NCI-H1694 (cell line): ENCODE results near the gene CDH8.

Source experiments
- DNase-seq: peaks from one replicate; lab custom pipeline; 2025; lab: John Stamatoyannopoulos, UW

CDH8 gene

GRCh38 chr16:62029947-62030346 lies 6.3 kb downstream of the CDH8 start:
- DNase-seq, result no peak

DNA sequence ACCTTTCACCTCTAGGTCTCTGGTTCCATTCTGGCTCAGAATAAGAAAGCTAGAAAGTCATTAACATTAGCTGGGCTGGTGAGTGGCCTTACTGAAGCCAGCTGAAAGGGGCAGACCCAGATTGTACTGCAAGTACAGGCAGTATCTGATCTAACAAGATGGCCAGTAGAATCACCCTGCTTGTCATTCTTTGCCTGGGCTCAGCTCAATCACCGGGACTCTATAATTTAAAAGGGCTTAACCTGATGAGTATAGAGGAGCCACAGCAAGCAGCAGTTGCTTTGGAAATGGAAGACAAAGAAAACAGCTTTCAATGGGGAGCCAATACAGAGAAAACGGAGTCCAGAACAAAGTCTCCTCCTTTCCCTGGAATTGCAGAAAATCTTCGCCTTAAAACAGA lies 13.6 kb downstream of the CDH8 start:
- DNase-seq, result no peak

- DNase-seq, result no peak
Observed at GRCh38 chr16:62021161-62021581, 15.1 kb downstream of the CDH8 start.

- no peak for DNase-seq
Observed at GRCh38 chr16:62020681-62021080, 15.6 kb downstream of the CDH8 start.

DNA sequence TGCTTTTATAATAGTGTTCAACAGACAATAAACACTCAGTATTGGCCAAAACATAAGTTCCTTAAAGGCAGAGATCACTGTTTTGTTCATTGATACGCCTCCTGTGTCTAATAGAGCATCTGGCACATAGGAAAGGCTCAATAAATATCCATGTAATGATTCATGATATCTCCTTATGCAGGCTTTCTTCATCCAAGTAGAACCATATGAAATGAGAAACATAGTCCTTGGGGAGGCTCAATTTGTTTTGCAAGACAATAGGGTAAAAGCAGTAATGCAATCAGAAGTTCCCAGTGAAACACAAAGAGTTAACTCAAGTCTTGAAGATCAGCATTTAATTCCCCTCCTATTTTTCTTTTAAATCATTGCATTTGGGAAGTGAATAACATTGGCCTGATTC lies 16.4 kb downstream of the CDH8 start:
- DNase-seq, result no peak

DNA sequence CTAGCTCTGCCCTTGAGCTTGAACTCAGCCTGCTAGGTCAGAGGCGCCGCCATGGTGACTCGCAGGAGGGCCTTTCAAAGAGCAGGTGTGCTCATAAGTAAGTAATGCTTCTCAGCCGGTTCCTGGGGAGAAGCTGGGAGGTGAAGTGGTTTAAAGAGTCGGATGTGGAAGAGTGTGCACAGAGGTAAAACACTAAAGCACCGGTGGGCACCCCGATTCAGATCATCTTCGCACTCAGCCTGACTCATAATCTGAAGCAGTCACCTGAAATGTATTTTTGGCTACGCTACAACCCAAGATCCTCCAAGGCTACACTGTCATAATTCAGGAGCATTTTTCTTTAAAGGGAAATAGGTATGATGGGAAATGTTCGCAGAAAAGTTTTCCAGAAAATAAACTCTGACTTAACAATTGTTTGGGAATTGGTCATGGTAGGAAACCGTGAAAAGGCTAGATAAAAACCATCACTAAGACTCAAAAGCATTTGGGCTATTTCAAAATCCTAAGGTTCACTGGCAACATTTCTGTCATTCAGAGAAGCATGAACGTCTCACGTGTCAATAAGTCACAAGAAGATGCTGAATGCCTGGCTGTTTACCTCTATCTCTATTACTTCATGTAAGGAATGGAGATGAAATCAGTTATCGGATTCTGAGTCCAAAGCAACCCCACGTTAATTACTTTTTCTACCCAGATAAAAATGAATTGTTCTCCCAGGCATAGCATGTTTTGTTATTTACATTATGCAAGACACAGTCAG lies 17.8 kb downstream of the CDH8 start:
- DNase-seq, result no peak

DNA sequence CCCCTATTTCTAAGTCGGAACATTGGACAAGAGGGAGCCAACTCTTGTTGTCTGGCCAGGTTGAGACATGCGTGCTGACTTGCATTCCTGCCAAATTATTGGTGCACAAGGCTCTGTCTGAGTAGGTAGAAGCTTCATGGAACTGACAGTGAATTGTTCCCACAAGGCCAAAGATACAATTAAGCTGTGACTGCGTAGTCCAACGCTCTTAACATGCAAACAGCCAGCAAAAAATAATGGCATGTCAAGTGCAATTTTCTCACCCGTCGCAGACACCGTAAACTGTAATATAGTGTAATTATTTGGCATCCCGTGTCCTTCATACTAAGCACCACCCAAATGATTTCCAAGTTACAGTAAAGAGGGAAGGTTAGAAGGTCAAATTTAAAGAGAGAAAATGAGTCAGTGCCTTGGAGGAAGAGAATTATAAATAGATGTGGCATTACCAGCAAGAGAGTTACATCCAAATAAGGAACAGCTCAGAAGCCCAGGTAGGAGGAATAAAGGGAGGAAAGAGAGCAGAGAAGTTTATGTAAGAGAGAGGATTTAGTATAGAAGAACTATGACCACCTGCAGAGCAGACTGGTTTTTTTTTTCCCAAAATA lies 21.8 kb downstream of the CDH8 start:
- no peak for DNase-seq

DNA sequence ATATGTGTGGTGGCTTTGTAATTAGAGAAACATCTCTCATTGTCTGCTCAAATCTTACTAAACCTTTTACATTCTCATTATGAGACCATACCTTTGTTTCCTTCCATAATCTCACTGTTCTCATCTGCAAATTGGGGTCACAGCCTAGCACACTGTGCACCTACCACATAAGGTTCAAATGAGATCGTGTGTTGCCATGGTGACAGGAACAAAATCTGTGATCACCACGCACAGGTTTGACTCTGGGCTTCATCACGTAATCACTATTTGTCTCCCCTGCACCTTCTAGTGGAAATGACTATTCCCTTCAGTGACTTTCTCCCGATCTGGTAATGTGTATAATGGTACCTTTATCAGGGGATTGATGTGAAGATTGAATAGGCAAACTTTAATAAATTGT lies 26.1 kb downstream of the CDH8 start:
- DNase-seq, result no peak

DNA sequence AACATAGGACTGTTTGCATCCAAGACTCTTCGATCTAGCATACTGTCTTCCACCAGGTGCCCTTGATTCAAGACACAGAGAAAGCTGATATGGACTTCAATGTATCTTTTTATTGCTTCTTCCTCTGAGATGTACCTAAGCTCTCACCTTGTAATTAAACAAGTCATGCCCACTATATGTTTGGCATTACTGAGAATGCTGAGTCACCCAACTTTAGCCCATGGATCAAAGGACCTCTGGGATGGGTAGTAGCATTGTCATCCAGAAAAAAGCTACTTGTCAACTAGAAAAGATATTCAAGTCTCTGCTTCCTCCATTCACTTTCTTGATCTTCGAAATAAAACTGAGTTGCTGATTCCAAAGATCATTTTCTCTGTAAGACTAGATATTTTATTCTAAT lies 37.8 kb downstream of the CDH8 start:
- no peak for DNase-seq

- no peak for DNase-seq
Observed at GRCh38 chr16:61993108-61993507, 43.1 kb downstream of the CDH8 start.

DNA sequence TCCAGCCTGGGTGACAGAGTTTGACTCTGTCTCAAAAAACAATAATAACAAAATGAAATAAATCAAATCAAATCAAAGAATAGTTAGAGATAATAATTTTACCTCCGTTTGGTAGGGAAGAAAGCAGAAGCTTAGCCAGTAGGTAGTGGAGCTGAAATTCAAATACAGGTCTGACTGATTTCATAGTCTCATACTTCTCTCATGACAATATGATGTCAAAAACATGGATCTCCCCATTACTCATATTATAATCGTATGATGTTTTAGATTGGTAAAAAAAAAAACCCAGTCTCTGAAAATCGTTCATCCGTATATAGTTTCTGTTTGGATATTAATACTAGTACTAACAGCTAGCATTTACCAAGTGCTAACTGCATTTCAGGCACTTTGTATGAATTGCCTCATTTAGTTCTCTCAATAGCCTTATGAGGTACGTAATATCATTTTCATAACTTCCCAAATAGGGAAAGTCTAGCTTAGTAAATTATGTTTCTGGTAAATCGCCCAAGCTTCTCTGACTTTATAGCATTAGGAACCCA lies 48.7 kb downstream of the CDH8 start:
- no peak for DNase-seq

DNA sequence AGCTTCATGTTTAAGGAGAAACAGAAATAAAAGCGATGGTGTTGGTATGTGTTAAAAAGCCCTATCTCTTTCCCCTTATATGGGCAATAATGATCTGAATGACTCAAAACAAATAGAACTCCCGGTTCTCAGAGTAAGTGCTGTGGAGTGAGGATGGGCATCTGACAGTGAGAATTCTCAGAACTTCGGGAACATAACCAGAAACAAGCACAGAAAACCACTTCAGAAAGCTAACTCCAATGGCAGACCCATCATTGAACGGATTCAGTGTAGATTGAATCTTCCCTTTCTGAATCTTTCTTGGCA lies 67.2 kb downstream of the CDH8 start:
- DNase-seq, result no peak

GRCh38 chr16:61968242-61969076 lies 67.8 kb downstream of the CDH8 start:
- DNase-seq, result no peak

- no peak for DNase-seq
Observed at GRCh38 chr16:61957075-61957855, 79.0 kb downstream of the CDH8 start.

DNA sequence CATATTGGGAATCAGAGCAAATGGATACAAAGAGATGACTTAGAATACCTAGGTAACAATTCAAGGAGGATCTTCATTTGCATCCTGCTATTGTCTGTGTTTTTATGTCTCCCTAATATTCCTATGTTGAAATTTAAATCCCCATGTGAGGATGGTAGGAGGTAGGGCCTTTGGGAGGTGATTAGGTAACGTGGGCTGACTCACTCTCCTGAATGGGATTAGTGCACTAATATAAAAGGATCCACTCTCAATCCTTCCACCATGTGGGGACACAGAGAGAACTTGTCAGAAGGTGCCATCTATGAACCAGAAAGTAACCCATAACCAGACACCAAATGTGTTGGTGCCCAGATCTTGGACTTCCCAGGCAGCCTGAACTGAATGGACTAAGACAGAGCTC lies 83.4 kb downstream of the CDH8 start:
- DNase-seq, result no peak

- no peak for DNase-seq
Observed at GRCh38 chr16:61948414-61948813, 87.8 kb downstream of the CDH8 start.

DNA sequence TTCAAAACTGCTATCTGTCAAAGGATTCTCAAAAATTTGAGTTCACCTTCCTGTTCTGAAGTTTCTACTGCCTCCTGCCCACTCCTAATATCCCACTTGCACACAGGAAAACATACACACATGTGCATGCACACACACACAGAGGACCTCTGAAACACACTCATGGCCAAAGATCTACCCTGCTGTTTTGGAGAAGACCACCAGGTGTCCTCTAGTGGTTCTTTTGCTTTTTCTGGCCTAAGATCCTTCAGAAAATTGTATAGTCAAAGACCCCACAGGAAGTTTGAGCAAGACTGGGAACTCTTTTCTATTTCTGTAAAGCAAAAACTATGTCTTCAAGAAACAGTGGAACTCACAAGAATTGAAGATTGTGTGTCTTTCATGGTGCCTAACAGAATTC lies 90.2 kb downstream of the CDH8 start:
- DNase-seq, result no peak

- DNase-seq, result no peak
Observed at GRCh38 chr16:61945511-61945910, 90.7 kb downstream of the CDH8 start.

DNA sequence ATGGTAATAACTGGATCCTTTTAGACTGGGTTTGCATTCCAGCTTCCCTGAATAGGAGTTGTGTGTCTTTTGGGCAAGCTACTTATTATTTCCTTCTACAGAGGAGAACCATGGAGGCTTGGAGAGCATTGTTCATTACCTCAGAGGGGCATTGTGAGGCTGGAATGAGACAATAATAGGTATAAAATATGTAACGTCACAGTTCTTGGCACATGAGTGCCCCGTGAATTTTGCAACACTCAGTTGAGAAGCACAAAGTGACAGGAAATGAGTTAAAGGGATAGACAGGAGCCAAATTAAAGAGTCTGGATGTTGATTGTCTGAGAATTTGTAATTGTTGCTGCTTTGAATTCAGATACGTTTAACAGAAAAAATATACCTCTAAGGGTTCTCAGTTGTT lies 92.2 kb downstream of the CDH8 start:
- DNase-seq, result no peak

GRCh38 chr16:61940611-61941010 lies 95.6 kb downstream of the CDH8 start:
- DNase-seq, result no peak

GRCh38 chr16:61937646-61938045 lies 98.6 kb downstream of the CDH8 start:
- no peak for DNase-seq

DNA sequence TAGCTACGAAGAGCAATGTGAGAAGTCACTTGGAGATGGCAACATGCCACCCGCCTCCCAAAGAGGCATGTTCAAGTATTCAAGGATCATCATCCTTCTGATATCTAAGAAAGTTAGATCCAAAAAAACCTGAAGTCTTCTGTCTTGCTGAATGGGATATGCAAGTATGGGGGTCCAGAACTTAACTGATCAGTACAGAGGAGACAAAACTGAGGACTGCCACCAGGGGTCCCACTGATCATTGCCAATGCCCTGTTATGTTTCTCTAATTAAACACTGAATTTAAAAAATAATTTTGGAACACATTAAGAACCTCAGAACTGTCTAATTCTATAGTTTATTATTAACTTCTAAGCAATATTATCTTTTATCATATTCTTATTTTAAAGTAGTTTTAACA lies 99.7 kb downstream of the CDH8 start:
- no peak for DNase-seq
